ENCODE measurements around the gene SSR3.
"Not testable (repeated sequence)": the region's sequence is repeated elsewhere in the genome, so short reads cannot be mapped to it uniquely, and the experiment has no call there.

SSR3 gene

GRCh38 chr3:156576051-156576450 lies 21.1 kb upstream of the SSR3 start:
- Histone ChIP-seq H3F3A (ENCODE audit: insufficient read depth, low read length) (no peaks in the 10 kb centered on the region), H3K4me3 (ENCODE audit: low read length) (no peak overlapping the region), H3K4me2 (ENCODE audit: low read depth, low read length) (no peak overlapping the region), H3K36me3 (replicated peaks; ENCODE audit: insufficient read depth, low read length) (no peaks in the 10 kb centered on the region), H3K9ac (ENCODE audit: low read length) (no peak overlapping the region), H3K27ac (ENCODE audit: low read length) (no peak overlapping the region), H4K20me1 (ENCODE audit: insufficient read depth, low read length) (no peaks in the 10 kb centered on the region), H3K79me2 (ENCODE audit: low read length) (no peaks in the 10 kb centered on the region), H2AFZ (ENCODE audit: low read length) (no peak overlapping the region), H3K4me1 (ENCODE audit: low read length) (no peaks in the 10 kb centered on the region), H3K27me3 (replicated peaks; ENCODE audit: insufficient read depth, low read length) (no peaks in the 10 kb centered on the region), H3K9me2 (replicated peaks; ENCODE audit: insufficient read depth, low read length) (no peaks in the 10 kb centered on the region), H3K9me3 (replicated peaks; ENCODE audit: insufficient read depth, low read length) (no peaks in the 10 kb centered on the region)
- TF ChIP-seq EZH2phosphoT487 (IDR thresholded peaks at IDR 0.05; ENCODE audit: low read length) (no peak), EZH2 (optimal IDR thresholded peaks at IDR 0.05; ENCODE audit: low read depth, low read length) (no peak)
- TF ChIP-seq, protein P1, sequence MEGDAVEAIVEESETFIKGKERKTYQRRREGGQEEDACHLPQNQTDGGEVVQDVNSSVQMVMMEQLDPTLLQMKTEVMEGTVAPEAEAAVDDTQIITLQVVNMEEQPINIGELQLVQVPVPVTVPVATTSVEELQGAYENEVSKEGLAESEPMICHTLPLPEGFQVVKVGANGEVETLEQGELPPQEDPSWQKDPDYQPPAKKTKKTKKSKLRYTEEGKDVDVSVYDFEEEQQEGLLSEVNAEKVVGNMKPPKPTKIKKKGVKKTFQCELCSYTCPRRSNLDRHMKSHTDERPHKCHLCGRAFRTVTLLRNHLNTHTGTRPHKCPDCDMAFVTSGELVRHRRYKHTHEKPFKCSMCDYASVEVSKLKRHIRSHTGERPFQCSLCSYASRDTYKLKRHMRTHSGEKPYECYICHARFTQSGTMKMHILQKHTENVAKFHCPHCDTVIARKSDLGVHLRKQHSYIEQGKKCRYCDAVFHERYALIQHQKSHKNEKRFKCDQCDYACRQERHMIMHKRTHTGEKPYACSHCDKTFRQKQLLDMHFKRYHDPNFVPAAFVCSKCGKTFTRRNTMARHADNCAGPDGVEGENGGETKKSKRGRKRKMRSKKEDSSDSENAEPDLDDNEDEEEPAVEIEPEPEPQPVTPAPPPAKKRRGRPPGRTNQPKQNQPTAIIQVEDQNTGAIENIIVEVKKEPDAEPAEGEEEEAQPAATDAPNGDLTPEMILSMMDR (IDR thresholded peaks at IDR 0.05; ENCODE audit: low read length): no peak
- no peak for DNase-seq

DNA sequence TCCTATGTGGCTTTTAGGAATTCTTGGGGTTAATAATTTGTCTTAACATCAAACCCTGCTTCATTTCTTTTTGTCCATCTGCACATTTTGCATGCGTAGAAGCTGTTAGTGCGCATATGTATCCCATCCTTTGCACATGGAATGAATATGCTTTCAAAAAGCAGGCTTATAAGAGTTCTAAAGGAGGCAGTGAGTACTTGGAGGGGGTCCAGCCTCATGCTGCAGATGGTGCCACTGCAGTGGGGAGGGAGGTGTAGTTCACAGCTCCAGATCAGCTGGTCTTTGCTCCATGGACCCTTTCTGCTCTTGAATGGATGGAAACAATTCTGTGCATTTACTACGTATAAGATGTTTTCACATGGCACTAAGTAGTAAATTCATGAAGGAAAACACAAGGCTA lies 20.7 kb upstream of the SSR3 start:
- Histone ChIP-seq H3K9ac (ENCODE audit: low read length) (no peak overlapping the region), H3K4me3 (ENCODE audit: low read length) (no peak overlapping the region), H3K9me3 (replicated peaks; ENCODE audit: insufficient read depth, low read length) (no peaks in the 10 kb centered on the region), H3K9me2 (replicated peaks; ENCODE audit: insufficient read depth, low read length) (no peaks in the 10 kb centered on the region), H3K36me3 (replicated peaks; ENCODE audit: insufficient read depth, low read length) (no peaks in the 10 kb centered on the region), H3K27me3 (replicated peaks; ENCODE audit: insufficient read depth, low read length) (no peaks in the 10 kb centered on the region), H3F3A (ENCODE audit: insufficient read depth, low read length) (no peaks in the 10 kb centered on the region), H3K79me2 (ENCODE audit: low read length) (no peaks in the 10 kb centered on the region), H2AFZ (ENCODE audit: low read length) (no peak overlapping the region), H3K4me2 (ENCODE audit: low read depth, low read length) (no peak overlapping the region), H3K27ac (ENCODE audit: low read length) (no peak overlapping the region), H3K4me1 (ENCODE audit: low read length) (no peaks in the 10 kb centered on the region), H4K20me1 (ENCODE audit: insufficient read depth, low read length) (no peaks in the 10 kb centered on the region)
- TF ChIP-seq, protein P1 (IDR thresholded peaks at IDR 0.05; ENCODE audit: low read length): no peak
- no peak for DNase-seq

- H3K9me2 ChIP-seq (replicated peaks; ENCODE audit: insufficient read depth, low read length); H3K36me3 ChIP-seq (replicated peaks; ENCODE audit: insufficient read depth, low read length); H3F3A ChIP-seq (ENCODE audit: insufficient read depth, low read length); H3K27ac ChIP-seq (ENCODE audit: low read length); H3K79me2 ChIP-seq (ENCODE audit: low read length); H3K27me3 ChIP-seq (replicated peaks; ENCODE audit: insufficient read depth, low read length); H3K9ac ChIP-seq (ENCODE audit: low read length); H3K9me3 ChIP-seq (replicated peaks; ENCODE audit: insufficient read depth, low read length); DNase-seq; H4K20me1 ChIP-seq (ENCODE audit: insufficient read depth, low read length); H2AFZ ChIP-seq (ENCODE audit: low read length); H3K4me1 ChIP-seq (ENCODE audit: low read length); H3K4me2 ChIP-seq (ENCODE audit: low read depth, low read length); H3K4me3 ChIP-seq (ENCODE audit: low read length): not testable (repeated sequence)
Measured at GRCh38 chr3:156569881-156570280, 15.0 kb upstream of the SSR3 start.

- not testable (repeated sequence) for H3K4me3 ChIP-seq (ENCODE audit: low read length); H4K20me1 ChIP-seq (ENCODE audit: insufficient read depth, low read length); DNase-seq; H3F3A ChIP-seq (ENCODE audit: insufficient read depth, low read length); H3K4me2 ChIP-seq (ENCODE audit: low read depth, low read length); H3K9ac ChIP-seq (ENCODE audit: low read length); H3K36me3 ChIP-seq (replicated peaks; ENCODE audit: insufficient read depth, low read length); H3K4me1 ChIP-seq (ENCODE audit: low read length); H2AFZ ChIP-seq (ENCODE audit: low read length); H3K9me2 ChIP-seq (replicated peaks; ENCODE audit: insufficient read depth, low read length); H3K79me2 ChIP-seq (ENCODE audit: low read length); H3K27me3 ChIP-seq (replicated peaks; ENCODE audit: insufficient read depth, low read length); H3K9me3 ChIP-seq (replicated peaks; ENCODE audit: insufficient read depth, low read length); H3K27ac ChIP-seq (ENCODE audit: low read length)
Measured at GRCh38 chr3:156569016-156569415, 14.1 kb upstream of the SSR3 start.
